IPS-15b (cell line): Measurements from ENCODE around the gene RPA3.

Experiments used
- H3K27me3 ChIP-seq: one replicate; pipeline ENCODE4 v1.6.1; 2013; ENCODE audit warnings: low read length; ENCODE audit not compliant: control insufficient read depth, insufficient read depth
- H3K36me3 ChIP-seq: one replicate; pipeline ENCODE4 v1.6.1; 2013; ENCODE audit warnings: low read length; ENCODE audit not compliant: control insufficient read depth, insufficient read depth
- H3K4me1 ChIP-seq: one replicate; pipeline ENCODE4 v1.6.1; 2013; ENCODE audit warnings: mild to moderate bottlenecking, low read length; ENCODE audit not compliant: control insufficient read depth, insufficient read depth
- H3K4me3 ChIP-seq: one replicate; pipeline ENCODE4 v1.5.1; 2013; ENCODE audit warnings: low read depth, low read length
- H3K9ac ChIP-seq: one replicate; pipeline ENCODE4 v1.6.1; 2013; ENCODE audit warnings: low read depth, mild to moderate bottlenecking, low read length
- H3K9me3 ChIP-seq: one replicate; pipeline ENCODE4 v1.6.1; 2013; ENCODE audit warnings: mild to moderate bottlenecking, low read length; ENCODE audit not compliant: control insufficient read depth, insufficient read depth

Gene RPA3

DNA sequence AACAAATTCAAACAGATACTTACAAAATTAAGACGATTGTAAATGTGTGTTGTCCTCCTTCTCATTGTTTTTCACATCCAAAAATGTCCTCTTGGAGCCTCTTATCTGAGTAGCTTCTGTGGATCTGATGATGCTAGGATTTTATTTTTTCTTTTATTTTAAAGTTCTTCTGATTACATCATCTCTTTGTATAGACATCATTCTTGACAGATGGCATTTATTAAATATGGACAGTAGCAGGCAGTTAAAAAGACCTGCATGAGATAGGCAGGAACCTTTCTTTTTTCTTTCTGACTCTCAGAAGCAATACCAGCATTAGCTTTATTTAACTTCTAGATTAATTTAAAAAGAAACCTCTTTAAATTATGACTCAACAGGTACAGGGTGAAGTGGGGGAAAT is at the start of gene RPA3:
Gene RPA3, minus strand, starts transcription at position 116 of the 400 bp plus-strand sequence. CDS start 78,189 bp downstream, outside the sequence.
- no peaks in the 10 kb centered on the region for H3K27me3 ChIP-seq
- peaks cover 2% of the 10 kb centered on the region for H3K4me1 ChIP-seq
- no peaks in the 10 kb centered on the region for H3K36me3 ChIP-seq
- H3K9me3 ChIP-seq: no peaks in the 10 kb centered on the region
- no peak within 1 kb of the TSS for H3K4me3 ChIP-seq
- H3K9ac ChIP-seq: no peak within 1 kb of the TSS

DNA sequence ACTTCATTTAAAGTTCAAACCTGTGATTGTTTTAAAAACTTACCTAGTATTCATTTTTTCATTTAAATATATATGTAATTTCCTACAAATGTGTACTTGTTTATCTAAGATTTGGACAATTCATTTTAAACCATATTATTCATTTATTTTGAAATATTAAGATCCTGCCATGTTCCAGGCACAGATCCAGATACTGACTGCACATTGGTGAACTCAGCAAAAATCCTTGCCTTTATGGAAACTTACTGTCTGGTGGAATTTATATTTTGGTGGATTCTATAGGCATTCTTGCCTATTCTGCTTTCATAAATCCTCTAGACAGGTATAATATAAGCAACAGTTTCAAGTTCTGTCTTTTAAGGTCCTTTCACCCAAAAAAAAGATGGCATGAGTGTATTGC is 48.3 kb upstream of the RPA3 start:
- no peaks in the 10 kb centered on the region for H3K9me3 ChIP-seq
- no peaks in the 10 kb centered on the region for H3K36me3 ChIP-seq
- peaks cover 6% of the 10 kb centered on the region for H3K4me1 ChIP-seq
- no peaks in the 10 kb centered on the region for H3K27me3 ChIP-seq
- H3K4me3 ChIP-seq: no peak overlapping the region
- no peak overlapping the region for H3K9ac ChIP-seq

DNA sequence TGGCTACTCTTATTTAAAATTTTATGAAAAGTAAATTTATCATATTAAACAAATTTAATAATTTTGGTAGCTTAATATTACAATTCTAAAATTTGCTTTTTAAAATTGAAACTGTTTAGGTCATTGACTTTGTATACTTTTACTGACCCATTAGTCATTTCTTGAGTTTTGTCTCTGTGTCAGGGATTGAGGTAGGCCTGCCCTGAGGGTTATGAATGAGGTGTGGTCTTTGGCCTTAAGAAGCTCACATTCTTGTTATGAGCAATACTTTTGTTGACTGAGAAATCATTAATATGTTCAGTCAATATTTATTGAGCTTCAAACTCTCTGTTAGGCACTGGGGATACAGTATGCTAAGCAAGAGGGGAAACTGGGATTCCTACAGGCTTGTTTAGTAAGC is 47.0 kb upstream of the RPA3 start:
- no peak overlapping the region for H3K4me3 ChIP-seq
- no peaks in the 10 kb centered on the region for H3K27me3 ChIP-seq
- no peaks in the 10 kb centered on the region for H3K9me3 ChIP-seq
- peaks cover 6% of the 10 kb centered on the region for H3K4me1 ChIP-seq
- H3K36me3 ChIP-seq: no peaks in the 10 kb centered on the region
- no peak overlapping the region for H3K9ac ChIP-seq

DNA sequence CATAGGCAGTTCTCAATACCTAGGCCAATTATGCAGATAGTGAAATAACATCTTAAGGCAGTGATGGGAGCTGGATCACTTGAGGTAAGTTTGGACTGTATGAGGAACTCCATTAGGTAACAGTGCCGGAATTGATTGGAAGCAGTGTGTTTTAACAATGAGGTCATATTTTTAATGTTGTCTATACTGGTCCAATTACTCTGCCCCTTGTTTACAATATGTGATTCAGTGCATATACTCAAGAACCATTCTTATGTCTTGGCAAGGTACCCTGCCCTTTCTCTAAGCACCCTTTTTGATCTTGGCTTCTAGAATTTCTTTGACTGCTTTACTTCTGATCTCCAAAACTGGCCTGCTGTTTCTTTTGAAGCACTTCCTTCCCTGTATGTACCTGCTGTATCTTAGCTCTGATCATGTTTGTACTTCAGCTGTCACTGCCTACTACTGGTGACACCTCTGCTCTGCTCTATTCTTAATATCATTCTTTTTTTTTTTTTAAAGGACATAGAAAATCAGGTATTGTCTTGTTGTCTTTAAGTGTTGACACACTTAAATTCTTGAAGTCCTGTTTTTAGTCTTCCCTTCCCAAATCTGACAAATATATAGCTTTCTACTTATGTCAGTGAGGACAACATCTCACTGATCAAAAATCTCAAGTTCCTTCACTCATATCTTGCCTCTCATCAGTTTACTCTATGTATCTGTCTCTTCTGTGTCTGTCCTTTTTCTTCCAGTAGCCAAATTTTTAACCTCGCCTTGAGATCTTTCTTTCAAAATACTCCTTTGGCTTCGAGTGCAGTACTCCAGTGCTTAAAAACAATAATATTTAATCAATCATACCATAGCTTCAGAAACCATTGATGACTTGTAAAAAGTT is 46.4 kb upstream of the RPA3 start:
- Histone ChIP-seq H3K4me1 (peaks cover 6% of the 10 kb centered on the region), H3K36me3 (no peaks in the 10 kb centered on the region), H3K9me3 (no peaks in the 10 kb centered on the region), H3K4me3 (no peak overlapping the region), H3K27me3 (no peaks in the 10 kb centered on the region), H3K9ac (no peak overlapping the region)

DNA sequence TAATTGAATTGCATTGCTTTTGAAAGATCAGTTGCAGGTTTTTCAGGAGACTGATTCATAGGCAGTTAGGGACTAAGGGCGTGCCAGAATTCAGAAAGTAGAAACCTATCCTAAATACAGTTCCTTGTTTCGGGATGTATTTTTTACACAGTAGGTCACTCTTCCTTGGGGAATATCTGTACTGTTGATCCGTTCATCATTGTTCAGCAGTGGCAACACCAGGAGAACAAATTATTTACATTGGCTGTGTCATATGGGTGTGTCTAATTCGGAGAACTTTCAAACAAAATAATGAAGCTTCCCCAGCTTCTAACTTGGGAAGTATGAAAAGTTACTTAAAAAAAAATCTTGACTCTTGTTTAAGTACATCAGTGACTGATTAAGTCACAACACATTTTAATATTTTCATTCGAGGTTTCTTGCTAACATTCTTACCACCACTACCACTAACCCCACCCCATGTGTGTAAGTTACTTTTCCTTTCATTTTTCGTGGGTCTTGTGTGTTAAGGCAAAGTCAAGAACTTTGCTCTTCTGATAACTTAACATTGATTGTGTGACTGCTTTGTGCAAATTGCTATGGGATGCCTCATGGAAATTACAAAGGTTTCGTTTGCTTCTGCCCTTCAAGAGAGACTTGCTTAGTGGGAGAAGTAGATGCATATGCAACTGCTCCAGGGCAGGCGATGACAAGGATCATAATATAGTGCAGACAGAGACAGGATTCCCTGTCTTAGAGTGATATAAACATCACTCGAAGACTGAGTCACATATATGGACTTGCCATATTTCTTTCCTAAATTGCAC is 43.8 kb upstream of the RPA3 start:
- H3K9ac ChIP-seq: no peak overlapping the region
- no peak overlapping the region for H3K4me3 ChIP-seq

DNA sequence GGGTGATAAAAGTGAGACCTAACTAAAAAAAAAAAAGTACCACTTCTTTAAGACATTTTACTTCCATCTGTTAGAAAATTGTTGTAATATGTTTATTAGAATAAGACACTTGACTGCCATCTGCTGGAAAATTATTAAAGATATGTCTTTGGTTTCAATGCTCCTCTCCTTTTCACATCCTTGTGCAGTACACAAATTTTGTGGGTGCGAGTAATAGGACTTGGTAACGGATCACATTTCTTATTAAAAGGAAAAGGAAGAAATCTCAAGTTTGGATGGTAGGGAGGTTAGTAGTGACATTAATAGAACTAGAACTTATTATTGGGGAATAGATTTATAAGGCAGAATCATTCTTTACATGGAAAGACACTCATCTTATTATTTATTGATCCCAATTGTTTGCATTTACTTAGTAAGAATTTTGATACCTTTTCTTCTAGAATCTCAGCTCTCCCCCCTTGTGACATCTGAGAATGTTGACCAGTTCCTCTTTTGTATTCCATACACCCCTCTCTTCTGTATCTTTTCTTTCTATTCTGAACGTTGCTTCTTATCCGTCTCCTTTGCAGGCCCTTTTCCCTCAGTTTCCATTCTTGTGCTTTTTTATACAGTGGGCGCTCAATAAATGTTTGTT is 43.0 kb upstream of the RPA3 start:
- Histone ChIP-seq H3K36me3 (no peaks in the 10 kb centered on the region), H3K9me3 (no peaks in the 10 kb centered on the region), H3K4me3 (no peak overlapping the region), H3K27me3 (no peaks in the 10 kb centered on the region), H3K4me1 (peaks cover 9% of the 10 kb centered on the region), H3K9ac (no peak overlapping the region)

More for the DNA sequence above, 43.8 kb upstream of the RPA3 start:
- H3K27me3 ChIP-seq: no peaks in the 10 kb centered on the region
- H3K36me3 ChIP-seq: no peaks in the 10 kb centered on the region
- no peaks in the 10 kb centered on the region for H3K9me3 ChIP-seq
- peaks cover 6% of the 10 kb centered on the region for H3K4me1 ChIP-seq

DNA sequence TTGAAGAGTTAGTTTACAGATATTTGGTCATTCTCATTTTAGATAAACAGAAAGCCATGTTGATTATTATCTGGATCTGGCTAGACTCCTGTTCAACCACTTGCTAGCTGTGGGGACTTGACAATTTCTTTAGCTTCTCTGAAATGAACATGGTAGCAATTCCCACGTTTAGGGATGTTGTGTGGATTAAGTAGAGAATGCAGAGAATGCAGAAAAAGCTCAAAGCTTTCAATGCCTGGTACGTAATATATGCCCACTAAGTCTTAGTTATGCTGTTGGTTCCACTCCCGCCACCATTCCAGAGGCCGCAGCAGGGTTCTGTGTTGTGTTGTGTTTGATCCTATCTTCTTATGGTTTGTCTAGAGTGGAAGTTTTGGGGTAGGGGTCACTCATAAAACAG is 39.2 kb upstream of the RPA3 start:
- no peaks in the 10 kb centered on the region for H3K36me3 ChIP-seq
- no peaks in the 10 kb centered on the region for H3K27me3 ChIP-seq
- peaks cover 7% of the 10 kb centered on the region for H3K4me1 ChIP-seq
- no peak overlapping the region for H3K9ac ChIP-seq
- H3K4me3 ChIP-seq: no peak overlapping the region
- no peaks in the 10 kb centered on the region for H3K9me3 ChIP-seq

DNA sequence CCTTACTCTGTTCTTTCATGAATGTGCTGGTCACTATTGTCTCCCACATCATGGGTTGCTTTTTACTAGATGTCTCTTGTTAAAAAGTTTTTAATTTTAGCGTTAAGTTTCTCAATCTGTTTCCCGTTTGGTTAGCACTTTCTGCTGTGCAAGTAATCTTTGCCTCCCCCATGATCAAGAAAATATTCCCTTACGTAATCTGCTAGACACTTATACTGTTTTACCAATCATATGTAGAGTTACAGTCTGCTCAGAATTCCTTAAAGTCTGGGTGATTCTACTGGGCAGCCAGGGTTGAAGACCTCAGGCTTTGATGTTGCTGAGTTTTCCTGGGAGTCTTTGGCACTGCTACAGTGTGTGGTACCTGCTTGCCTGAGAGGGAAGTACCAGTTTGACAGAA is 38.2 kb upstream of the RPA3 start:
- Histone ChIP-seq H3K9me3 (no peaks in the 10 kb centered on the region), H3K4me1 (peaks cover 3% of the 10 kb centered on the region), H3K4me3 (no peak overlapping the region), H3K36me3 (no peaks in the 10 kb centered on the region), H3K27me3 (no peaks in the 10 kb centered on the region), H3K9ac (no peak overlapping the region)

DNA sequence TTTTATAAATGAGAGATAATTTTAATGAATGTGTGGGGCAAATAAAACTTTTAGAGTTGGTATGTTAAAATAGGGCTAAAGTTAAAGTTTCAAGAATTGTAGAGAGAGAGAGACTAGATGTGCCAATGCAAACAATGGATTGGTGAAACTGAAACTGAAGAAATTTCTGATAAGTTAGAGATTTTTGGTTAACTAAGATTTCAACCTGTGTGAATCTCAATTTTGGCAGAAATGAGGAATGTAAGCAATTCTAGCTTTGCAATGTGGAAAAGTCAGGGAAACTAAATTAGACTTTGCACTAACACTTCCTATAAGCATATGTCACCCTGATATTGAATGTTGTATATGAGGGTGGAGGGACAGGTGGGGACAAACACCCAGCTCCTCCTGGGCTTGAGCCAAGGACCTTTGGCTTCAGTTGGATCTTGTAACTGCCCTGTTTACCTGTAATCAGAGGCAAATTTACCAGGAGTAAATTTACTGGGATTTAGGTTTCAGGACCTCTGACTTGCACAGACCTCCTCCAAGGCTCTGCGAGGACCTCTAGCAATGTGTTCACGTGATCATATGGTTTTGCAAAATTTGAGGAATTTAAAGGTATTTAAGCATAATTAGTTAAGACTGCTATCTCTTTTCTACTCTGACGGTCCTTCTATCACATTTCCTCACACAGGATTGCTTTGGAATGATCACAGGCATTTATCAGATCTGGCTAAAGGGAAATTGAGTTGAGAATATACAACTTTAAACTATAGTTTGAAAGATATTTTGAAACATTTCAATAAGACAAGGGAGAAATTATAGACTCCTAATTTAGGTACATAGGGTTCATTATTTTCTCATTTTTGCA is 33.1 kb upstream of the RPA3 start:
- no peak overlapping the region for H3K4me3 ChIP-seq
- no peaks in the 10 kb centered on the region for H3K9me3 ChIP-seq
- no peak overlapping the region for H3K9ac ChIP-seq

DNA sequence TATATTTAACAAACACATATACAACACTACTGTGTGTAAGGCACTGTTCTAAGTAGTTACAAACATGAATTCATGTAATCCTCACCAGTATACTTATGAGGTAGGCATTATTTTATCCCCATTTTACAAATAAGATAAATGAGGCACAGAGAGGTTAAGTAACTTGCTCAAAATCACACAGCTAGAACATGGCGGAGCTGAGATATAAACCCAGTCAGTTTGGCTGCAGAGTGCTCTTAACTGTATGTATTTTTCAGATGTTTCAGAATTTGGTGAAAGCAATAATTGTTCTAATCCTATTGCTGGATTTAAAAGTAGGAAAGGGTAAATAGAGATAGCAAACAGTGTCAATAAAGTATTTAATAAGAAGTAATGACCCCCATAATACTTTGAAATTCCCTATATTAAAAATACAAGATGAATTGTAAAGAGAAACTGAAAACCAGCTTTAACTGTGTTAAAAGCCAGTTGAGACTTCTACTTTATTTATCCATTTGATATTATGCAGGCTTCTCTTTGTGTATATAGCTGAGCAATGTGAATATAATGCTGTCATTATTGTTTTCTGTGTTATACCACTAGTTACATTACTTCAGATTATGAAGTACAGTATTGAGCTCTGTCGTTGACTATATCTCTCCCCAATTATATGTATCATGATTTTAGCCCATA is 32.3 kb upstream of the RPA3 start:
- no peaks in the 10 kb centered on the region for H3K9me3 ChIP-seq
- no peak overlapping the region for H3K9ac ChIP-seq
- no peaks in the 10 kb centered on the region for H3K4me1 ChIP-seq
- no peaks in the 10 kb centered on the region for H3K27me3 ChIP-seq
- H3K36me3 ChIP-seq: no peaks in the 10 kb centered on the region
- H3K4me3 ChIP-seq: no peak overlapping the region

More for the DNA sequence above, 33.1 kb upstream of the RPA3 start:
- no peaks in the 10 kb centered on the region for H3K36me3 ChIP-seq
- H3K4me1 ChIP-seq: no peaks in the 10 kb centered on the region
- no peaks in the 10 kb centered on the region for H3K27me3 ChIP-seq
